ENCODE results near the gene HP.
A peak's percentile ranks its signal among the peaks of the same experiment; 100 is the strongest.

DNA sequence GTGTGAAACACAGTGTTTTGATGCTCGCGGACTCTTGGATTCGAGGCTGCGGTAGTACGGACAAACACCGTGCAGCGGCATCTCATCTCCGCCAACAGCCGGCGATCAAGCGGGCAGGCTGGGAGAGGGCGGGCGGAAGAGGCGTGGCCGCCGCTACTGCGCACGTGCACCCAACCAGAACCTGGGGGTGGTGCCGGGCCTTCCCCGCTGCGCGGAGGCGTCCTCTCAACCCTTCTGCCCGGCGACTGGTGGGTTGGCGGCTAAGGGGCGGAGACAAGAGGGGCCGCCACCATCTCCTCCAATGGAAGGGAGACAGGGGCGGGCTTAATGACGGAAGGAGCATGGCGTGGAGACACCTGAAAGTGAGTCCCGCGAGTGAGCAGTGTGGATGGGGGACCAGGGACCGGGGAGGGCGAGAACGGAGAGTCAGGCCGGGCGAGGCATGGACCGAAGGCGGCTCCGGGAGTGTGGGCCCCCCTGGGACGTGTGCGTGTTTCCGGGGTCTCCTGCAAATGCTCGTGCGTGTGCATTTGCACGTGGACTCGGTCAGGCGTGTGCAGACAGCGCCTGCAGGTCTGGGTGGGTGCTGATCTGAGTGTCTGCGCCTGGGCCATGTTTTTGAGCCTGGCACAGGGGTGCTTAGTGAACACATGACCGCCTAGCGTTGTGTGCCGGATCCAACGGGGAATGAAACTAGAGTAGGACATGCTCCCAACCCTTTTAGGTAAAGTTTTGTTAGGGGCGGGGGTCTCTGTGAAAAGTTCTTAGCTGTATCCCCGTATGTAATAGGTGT is 45.7 kb upstream of the HP start, which contains the start of gene DHODH:
- TF ChIP-seq, protein P1, sequence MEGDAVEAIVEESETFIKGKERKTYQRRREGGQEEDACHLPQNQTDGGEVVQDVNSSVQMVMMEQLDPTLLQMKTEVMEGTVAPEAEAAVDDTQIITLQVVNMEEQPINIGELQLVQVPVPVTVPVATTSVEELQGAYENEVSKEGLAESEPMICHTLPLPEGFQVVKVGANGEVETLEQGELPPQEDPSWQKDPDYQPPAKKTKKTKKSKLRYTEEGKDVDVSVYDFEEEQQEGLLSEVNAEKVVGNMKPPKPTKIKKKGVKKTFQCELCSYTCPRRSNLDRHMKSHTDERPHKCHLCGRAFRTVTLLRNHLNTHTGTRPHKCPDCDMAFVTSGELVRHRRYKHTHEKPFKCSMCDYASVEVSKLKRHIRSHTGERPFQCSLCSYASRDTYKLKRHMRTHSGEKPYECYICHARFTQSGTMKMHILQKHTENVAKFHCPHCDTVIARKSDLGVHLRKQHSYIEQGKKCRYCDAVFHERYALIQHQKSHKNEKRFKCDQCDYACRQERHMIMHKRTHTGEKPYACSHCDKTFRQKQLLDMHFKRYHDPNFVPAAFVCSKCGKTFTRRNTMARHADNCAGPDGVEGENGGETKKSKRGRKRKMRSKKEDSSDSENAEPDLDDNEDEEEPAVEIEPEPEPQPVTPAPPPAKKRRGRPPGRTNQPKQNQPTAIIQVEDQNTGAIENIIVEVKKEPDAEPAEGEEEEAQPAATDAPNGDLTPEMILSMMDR (IDR thresholded peaks at IDR 0.05), result peak in 2 of 4 donors; percentile 20 to 35
- TF ChIP-seq POLR2A (IDR thresholded peaks at IDR 0.05), result peak; percentile 91

All from right lobe of liver (tissue), 4 donors.